ENCODE measurements around the gene OLIG2. TPM values are rescaled to one million over a fixed set of nuclear protein-coding genes. Genes with fewer than 3 reads are reported as not detected.

The OLIG2 gene
- total RNA-seq: 0.04 TPM
- not detected for polyA plus RNA-seq (ENCODE audit: insufficient read depth in 1 of 8, insufficient read length in 8 of 8, low replicate concordance in 1 of 8)
- long read RNA-seq, donor 1: 0 reads
- long read RNA-seq, donor 2: 0 reads
- long read RNA-seq, donor 3: 0 reads
- long read RNA-seq, donor 4: 0 reads
- long read RNA-seq, donor 5: 0 reads
- long read RNA-seq, donor 6: 0 reads
- long read RNA-seq, donor 7: 0 reads
- long read RNA-seq, donor 8, partial matches to known transcripts: 0 of 1 reads
- long read RNA-seq, donor 8, other reads (novel, unspliced or antisense): 0 of 1 reads
- long read RNA-seq, donor 9: 0 reads
- long read RNA-seq, donor 10: 0 reads
- long read RNA-seq, donor 11: 0 reads

DNA sequence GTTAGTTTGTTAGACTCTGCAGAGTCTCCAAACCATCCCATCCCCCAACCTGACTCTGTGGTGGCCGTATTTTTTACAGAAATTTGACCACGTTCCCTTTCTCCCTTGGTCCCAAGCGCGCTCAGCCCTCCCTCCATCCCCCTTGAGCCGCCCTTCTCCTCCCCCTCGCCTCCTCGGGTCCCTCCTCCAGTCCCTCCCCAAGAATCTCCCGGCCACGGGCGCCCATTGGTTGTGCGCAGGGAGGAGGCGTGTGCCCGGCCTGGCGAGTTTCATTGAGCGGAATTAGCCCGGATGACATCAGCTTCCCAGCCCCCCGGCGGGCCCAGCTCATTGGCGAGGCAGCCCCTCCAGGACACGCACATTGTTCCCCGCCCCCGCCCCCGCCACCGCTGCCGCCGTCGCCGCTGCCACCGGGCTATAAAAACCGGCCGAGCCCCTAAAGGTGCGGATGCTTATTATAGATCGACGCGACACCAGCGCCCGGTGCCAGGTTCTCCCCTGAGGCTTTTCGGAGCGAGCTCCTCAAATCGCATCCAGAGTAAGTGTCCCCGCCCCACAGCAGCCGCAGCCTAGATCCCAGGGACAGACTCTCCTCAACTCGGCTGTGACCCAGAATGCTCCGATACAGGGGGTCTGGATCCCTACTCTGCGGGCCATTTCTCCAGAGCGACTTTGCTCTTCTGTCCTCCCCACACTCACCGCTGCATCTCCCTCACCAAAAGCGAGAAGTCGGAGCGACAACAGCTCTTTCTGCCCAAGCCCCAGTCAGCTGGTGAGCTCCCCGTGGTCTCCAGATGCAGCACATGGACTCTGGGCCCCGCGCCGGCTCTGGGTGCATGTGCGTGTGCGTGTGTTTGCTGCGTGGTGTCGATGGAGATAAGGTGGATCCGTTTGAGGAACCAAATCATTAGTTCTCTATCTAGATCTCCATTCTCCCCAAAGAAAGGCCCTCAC lies at the start of gene OLIG2:
Gene OLIG2, plus strand, starts transcription at position 447 of the 954 bp plus-strand sequence. CDS start 928 bp downstream, outside the sequence.
- Histone ChIP-seq H3K4me3 (ENCODE audit: low read length) (no peak within 1 kb of the TSS), H3K4me1 (ENCODE audit: control insufficient read depth, insufficient read depth, low read length) (peaks cover 53% of the 10 kb centered on the region)
- WGBS (ENCODE audit: insufficient coverage): 1% methylated on average over 45 of the region's 59 CpGs

DNA sequence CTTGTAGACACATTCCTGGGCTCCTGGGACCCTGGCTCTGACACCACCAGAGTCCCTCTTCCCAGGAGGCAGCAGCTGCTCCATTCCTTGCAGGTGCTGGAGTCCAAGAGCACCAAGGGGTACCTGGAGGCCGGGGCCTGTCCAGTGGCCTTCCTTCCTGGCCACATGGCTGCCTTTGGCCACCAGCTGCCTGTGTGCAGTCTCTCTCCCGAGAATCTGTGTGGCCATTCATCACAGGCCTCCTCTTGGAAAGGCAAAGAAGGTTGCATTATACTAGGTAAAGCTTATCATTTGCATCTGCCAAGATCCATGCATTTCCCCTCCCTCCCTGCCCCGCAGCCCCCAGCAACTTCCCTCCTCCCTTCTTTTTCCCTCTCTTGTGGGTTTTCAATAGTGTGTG lies 48.9 kb upstream of the OLIG2 start:
- WGBS (ENCODE audit: insufficient coverage): 39% methylated on average over 2 of the region's 3 CpGs
- Histone ChIP-seq H3K36me3 (ENCODE audit: control insufficient read depth, insufficient read depth, low read length) (no peaks in the 10 kb centered on the region), H3K4me1 (ENCODE audit: control insufficient read depth, insufficient read depth, low read length) (no peaks in the 10 kb centered on the region), H3K27ac (ENCODE audit: low read length) (no peak overlapping the region), H3K4me3 (ENCODE audit: low read length) (no peak overlapping the region), H3K9me3 (replicated peaks; ENCODE audit: control insufficient read depth, low read depth, low read length) (no peaks in the 10 kb centered on the region), H3K27me3 (ENCODE audit: control insufficient read depth, insufficient read depth, low read length) (peaks cover 35% of the 10 kb centered on the region)
- no peak for DNase-seq

More for the DNA sequence above, at the start of gene OLIG2:
- H3K9me3 ChIP-seq (replicated peaks; ENCODE audit: control insufficient read depth, low read depth, low read length): no peaks in the 10 kb centered on the region
- H3K27ac ChIP-seq (ENCODE audit: low read length): no peak within 1 kb of the TSS
- H3K27me3 ChIP-seq (ENCODE audit: control insufficient read depth, insufficient read depth, low read length): peaks cover 96% of the 10 kb centered on the region
- DNase-seq: no peak
- H3K36me3 ChIP-seq (ENCODE audit: control insufficient read depth, insufficient read depth, low read length): no peaks in the 10 kb centered on the region

DNA sequence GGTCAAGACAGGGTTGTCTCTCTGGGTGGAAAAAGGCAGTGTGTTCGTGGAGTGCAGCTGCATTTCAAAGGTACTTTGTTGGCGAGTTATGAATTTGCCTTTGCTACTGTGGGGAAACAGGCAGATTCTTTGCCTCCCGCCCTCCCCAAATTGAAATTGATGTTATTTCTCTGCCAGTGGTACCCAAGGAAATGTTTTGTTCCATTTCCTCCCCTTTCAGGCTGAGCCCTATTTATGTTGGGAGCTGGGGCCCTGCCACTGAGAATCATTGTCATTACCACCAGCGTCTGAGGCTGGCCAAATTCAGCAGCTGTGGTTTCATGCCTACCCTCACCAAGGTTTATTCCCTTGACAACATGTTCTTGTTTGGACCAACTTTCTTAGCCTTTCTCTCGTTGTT lies 48.5 kb upstream of the OLIG2 start:
- Histone ChIP-seq H3K27me3 (ENCODE audit: control insufficient read depth, insufficient read depth, low read length) (peaks cover 35% of the 10 kb centered on the region), H3K4me3 (ENCODE audit: low read length) (no peak overlapping the region), H3K36me3 (ENCODE audit: control insufficient read depth, insufficient read depth, low read length) (no peaks in the 10 kb centered on the region), H3K4me1 (ENCODE audit: control insufficient read depth, insufficient read depth, low read length) (no peaks in the 10 kb centered on the region), H3K9me3 (replicated peaks; ENCODE audit: control insufficient read depth, low read depth, low read length) (no peaks in the 10 kb centered on the region), H3K27ac (ENCODE audit: low read length) (no peak overlapping the region)
- WGBS (ENCODE audit: insufficient coverage): 57% methylated on average over 2 of the region's 5 CpGs
- DNase-seq: no peak

DNA sequence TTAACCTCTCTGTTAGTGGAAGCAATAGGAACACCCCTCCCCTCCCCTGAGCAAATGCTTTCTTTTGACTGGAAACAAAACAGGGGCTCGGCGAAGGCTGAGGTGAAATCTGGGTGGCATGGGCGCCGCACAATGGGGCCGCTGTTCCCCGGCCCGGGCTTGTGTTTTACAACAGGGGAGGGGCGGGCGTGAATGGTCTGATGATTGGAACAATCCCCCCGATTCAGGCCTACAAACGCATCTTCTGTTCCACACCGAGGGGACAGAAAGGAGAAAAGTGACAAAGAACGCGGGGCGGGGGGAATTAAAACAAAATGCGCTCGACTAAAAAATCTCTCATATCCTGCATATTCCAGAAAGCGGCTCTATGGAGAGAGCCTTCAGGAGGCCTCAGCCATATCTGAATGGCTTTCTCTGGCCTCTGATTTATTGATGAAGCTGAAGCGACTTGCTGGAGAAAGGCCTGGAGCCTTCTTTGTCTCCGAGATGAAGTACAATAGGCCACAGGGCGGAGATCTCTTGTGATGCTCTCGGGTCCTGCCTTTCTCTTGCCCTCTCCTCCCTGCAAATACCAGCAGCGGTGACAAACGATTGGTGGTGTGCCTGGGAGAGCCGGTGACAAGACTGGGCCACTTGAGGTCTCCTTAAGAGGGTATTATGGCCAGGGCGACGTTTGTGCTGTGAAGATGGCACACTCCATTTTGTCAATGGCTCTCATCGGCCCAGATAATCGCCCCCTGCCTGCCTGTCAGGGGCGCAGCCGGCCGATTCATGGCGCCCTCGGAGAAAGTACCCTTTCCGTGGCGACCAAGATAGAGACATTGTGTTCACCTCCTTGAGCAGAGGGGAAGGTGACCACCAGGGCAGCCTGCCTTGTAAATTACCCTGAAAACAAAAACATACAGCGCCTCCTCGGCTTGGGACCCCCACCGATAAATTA lies 47.1 kb upstream of the OLIG2 start:
- H3K36me3 ChIP-seq (ENCODE audit: control insufficient read depth, insufficient read depth, low read length): no peaks in the 10 kb centered on the region
- no peak overlapping the region for H3K4me3 ChIP-seq (ENCODE audit: low read length)
- no peak overlapping the region for H3K27ac ChIP-seq (ENCODE audit: low read length)
- WGBS (ENCODE audit: insufficient coverage): 75% methylated on average over 30 of the region's 39 CpGs
- peaks cover 38% of the 10 kb centered on the region for H3K27me3 ChIP-seq (ENCODE audit: control insufficient read depth, insufficient read depth, low read length)
- H3K4me1 ChIP-seq (ENCODE audit: control insufficient read depth, insufficient read depth, low read length): no peaks in the 10 kb centered on the region
- H3K9me3 ChIP-seq (replicated peaks; ENCODE audit: control insufficient read depth, low read depth, low read length): no peaks in the 10 kb centered on the region
- DNase-seq: no peak

DNA sequence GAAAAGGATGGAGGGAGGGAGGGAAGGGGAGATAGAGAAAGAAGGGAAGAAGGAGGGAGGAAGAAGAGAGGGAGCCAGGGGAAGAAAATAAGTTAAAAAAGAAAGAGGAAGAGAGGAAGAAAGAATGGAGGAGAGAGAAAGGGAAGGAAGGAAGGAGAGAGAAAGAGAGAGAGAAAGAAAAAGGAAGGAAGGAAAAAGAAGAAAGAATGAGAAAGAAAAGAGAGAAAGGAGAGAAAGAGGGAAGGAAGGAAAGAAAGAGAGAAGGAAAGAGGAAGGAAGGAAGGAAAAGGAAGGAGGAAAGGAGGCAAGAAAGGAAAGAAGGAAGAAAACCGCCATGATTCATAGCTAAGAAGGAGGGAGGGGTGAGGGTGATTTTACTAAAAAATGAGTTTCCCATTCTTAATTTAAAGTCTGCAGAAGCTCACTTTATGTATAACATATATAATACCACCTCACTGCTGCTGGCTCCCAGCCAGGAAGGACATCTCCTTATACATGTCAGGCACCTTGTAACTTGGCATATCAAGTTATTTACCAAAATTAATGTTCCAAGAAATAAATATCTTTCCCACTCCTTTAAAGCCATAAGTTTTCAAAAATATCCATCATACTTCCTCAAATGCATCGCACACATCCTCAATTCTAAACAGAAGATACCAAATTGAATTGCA lies 46.0 kb upstream of the OLIG2 start:
- H3K36me3 ChIP-seq (ENCODE audit: control insufficient read depth, insufficient read depth, low read length): no peaks in the 10 kb centered on the region
- no peaks in the 10 kb centered on the region for H3K4me1 ChIP-seq (ENCODE audit: control insufficient read depth, insufficient read depth, low read length)
- 100% methylated on average over 1 of the region's 2 CpGs for WGBS (ENCODE audit: insufficient coverage)
- peaks cover 44% of the 10 kb centered on the region for H3K27me3 ChIP-seq (ENCODE audit: control insufficient read depth, insufficient read depth, low read length)
- no peak overlapping the region for H3K27ac ChIP-seq (ENCODE audit: low read length)
- H3K4me3 ChIP-seq (ENCODE audit: low read length): no peak overlapping the region
- H3K9me3 ChIP-seq (replicated peaks; ENCODE audit: control insufficient read depth, low read depth, low read length): no peaks in the 10 kb centered on the region
- DNase-seq: no peak

DNA sequence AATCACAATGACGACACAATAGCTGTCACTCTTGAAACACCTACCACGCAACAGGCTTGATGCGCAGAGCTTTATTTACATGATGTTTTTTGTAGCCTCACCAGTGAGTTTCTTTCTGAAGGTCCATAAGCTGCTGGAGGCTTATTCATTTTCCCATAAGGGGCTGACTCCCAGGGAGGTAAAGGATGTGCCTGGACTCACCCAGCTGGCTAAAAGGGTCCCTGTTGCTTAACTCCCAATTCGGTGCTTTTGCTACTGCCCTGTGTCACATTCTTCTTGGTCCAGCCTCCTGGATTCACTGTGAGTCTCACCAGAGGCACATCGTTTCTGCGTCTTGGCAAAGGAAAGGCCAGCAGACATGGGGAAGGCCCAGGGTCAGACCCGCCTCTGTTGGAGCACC lies 44.6 kb upstream of the OLIG2 start:
- no peaks in the 10 kb centered on the region for H3K9me3 ChIP-seq (replicated peaks; ENCODE audit: control insufficient read depth, low read depth, low read length)
- no peak overlapping the region for H3K4me3 ChIP-seq (ENCODE audit: low read length)
- H3K36me3 ChIP-seq (ENCODE audit: control insufficient read depth, insufficient read depth, low read length): no peaks in the 10 kb centered on the region
- 63% methylated on average over 5 of the region's 7 CpGs for WGBS (ENCODE audit: insufficient coverage)
- H3K27ac ChIP-seq (ENCODE audit: low read length): no peak overlapping the region
- no peaks in the 10 kb centered on the region for H3K4me1 ChIP-seq (ENCODE audit: control insufficient read depth, insufficient read depth, low read length)
- H3K27me3 ChIP-seq (ENCODE audit: control insufficient read depth, insufficient read depth, low read length): peaks cover 42% of the 10 kb centered on the region
- DNase-seq: no peak

DNA sequence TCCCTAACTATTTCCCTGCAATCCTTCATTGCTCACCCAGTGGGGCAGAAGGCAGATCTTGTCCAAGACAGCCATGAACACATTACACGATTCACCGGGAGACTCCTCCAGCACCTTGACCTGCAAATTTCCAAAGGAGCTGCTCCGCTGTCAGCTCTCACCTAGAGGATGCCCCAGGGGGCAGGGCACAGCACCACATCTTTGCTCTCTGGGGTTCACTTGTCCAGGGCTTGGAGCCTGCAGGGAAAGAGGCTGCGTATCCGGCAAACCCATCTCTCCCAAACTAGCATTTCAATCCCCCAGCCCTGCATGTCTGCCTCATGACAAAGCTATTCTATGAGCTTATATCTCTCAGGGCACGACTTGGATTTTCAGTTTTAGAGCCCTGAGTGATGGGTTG lies 35.1 kb upstream of the OLIG2 start:
- Histone ChIP-seq H3K9me3 (replicated peaks; ENCODE audit: control insufficient read depth, low read depth, low read length) (no peaks in the 10 kb centered on the region), H3K4me3 (ENCODE audit: low read length) (no peak overlapping the region), H3K27ac (ENCODE audit: low read length) (no peak overlapping the region), H3K27me3 (ENCODE audit: control insufficient read depth, insufficient read depth, low read length) (peaks cover 34% of the 10 kb centered on the region), H3K4me1 (ENCODE audit: control insufficient read depth, insufficient read depth, low read length) (no peaks in the 10 kb centered on the region), H3K36me3 (ENCODE audit: control insufficient read depth, insufficient read depth, low read length) (no peaks in the 10 kb centered on the region)
- DNase-seq: no peak
- 71% methylated on average over 3 of the region's 6 CpGs for WGBS (ENCODE audit: insufficient coverage)

DNA sequence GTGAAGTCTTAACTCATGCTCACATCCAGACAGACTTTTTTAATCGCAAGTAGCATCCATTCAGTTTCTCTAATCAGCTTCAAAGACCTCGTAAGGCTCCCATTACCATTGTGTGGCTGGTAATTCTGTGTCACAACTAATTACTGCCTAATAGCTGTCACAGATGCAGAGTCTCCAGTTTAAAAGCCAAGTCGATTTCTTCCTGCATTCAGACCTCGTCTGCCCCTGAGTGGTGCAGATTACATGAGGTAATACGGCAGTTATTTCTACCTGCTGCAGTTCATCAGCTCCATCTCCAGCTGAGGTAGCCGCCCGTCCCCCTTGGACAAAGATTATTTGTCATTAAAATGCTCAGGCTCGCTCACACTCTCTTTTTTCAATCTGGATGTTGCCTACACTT lies 34.4 kb upstream of the OLIG2 start:
- no peaks in the 10 kb centered on the region for H3K9me3 ChIP-seq (replicated peaks; ENCODE audit: control insufficient read depth, low read depth, low read length)
- no peaks in the 10 kb centered on the region for H3K36me3 ChIP-seq (ENCODE audit: control insufficient read depth, insufficient read depth, low read length)
- WGBS (ENCODE audit: insufficient coverage): 7% methylated on average over 3 of the region's 8 CpGs
- peaks cover 34% of the 10 kb centered on the region for H3K27me3 ChIP-seq (ENCODE audit: control insufficient read depth, insufficient read depth, low read length)
- no peak overlapping the region for H3K4me3 ChIP-seq (ENCODE audit: low read length)
- H3K4me1 ChIP-seq (ENCODE audit: control insufficient read depth, insufficient read depth, low read length): no peaks in the 10 kb centered on the region
- no peak for DNase-seq
- H3K27ac ChIP-seq (ENCODE audit: low read length): no peak overlapping the region

DNA sequence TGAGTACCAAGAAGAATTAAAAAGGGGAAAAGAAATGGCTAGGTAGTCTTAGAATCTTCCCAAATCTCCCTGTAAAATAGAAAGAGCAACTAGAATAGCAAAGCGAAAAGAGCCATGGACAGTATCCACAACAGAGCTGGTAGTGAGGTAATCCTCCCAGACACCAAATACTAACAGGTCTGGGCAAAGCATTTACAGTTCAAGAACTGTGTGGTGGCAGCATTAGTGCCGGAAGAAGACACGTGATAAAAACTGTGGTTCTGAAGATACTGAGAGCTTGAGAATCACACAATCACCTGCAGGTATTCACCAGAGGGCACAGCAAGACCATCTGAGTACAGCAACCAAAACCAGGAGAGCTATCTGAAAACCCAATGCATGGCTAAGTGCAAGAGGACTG lies 31.8 kb upstream of the OLIG2 start:
- Histone ChIP-seq H3K9me3 (replicated peaks; ENCODE audit: control insufficient read depth, low read depth, low read length) (no peaks in the 10 kb centered on the region), H3K36me3 (ENCODE audit: control insufficient read depth, insufficient read depth, low read length) (no peaks in the 10 kb centered on the region), H3K27ac (ENCODE audit: low read length) (no peak overlapping the region), H3K4me3 (ENCODE audit: low read length) (no peak overlapping the region), H3K27me3 (ENCODE audit: control insufficient read depth, insufficient read depth, low read length) (peaks cover 29% of the 10 kb centered on the region), H3K4me1 (ENCODE audit: control insufficient read depth, insufficient read depth, low read length) (no peaks in the 10 kb centered on the region)
- 90% methylated on average over 2 of the region's 3 CpGs for WGBS (ENCODE audit: insufficient coverage)
- DNase-seq: no peak

Data from muscle of leg (tissue), 16 donors.